GM10266 (cell line): ENCODE data around the gene ZC2HC1B.

Experiments
- DNase-seq: peaks from one replicate; pipeline ENCODE4 v3.0.0; 2012; ENCODE audit errors: extremely low spot score
- TF ChIP-seq, protein P1 (sequence below): IDR thresholded peaks from 2 replicates; pipeline ENCODE4 v1.5.1; 2012; ENCODE audit warnings: mild to moderate bottlenecking, low read depth; ENCODE audit not compliant: control insufficient read depth, insufficient read depth; ENCODE audit errors: missing control alignments

Gene ZC2HC1B

GRCh38 chr6:143936778-143937667, 72.7 kb downstream of the ZC2HC1B start:
- DNase-seq, result no peak
- TF ChIP-seq, protein P1, sequence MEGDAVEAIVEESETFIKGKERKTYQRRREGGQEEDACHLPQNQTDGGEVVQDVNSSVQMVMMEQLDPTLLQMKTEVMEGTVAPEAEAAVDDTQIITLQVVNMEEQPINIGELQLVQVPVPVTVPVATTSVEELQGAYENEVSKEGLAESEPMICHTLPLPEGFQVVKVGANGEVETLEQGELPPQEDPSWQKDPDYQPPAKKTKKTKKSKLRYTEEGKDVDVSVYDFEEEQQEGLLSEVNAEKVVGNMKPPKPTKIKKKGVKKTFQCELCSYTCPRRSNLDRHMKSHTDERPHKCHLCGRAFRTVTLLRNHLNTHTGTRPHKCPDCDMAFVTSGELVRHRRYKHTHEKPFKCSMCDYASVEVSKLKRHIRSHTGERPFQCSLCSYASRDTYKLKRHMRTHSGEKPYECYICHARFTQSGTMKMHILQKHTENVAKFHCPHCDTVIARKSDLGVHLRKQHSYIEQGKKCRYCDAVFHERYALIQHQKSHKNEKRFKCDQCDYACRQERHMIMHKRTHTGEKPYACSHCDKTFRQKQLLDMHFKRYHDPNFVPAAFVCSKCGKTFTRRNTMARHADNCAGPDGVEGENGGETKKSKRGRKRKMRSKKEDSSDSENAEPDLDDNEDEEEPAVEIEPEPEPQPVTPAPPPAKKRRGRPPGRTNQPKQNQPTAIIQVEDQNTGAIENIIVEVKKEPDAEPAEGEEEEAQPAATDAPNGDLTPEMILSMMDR, result no peak

- DNase-seq, result no peak
- TF ChIP-seq, protein P1, result no peak
These were observed 73.3 kb downstream of the ZC2HC1B start for GRCh38 chr6:143937668-143937970.

DNA sequence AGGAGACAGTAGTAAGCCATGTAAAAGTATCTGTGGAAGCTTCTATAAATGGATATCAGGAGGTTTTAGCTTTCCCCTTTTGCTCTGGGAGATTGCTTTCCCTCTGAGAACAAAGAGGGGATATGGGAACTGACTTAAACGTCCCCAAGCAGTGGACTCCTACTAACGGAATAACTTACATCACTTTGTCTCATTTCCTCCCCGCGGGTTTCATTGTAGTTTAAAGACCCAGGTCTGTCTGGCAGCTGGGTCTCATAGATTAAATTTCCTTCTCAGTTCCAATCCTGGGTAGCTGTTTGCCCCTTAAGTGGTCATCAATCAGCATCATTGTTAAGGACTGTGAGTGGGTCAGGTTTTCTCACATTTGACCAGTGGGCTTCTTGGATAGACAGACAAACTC, 75.1 kb downstream of the ZC2HC1B start:
- peak; percentile 16 for DNase-seq
- TF ChIP-seq, protein P1, result no peak

GRCh38 chr6:143940011-143940597, 75.8 kb downstream of the ZC2HC1B start:
- TF ChIP-seq, protein P1, result peak; percentile 65
- DNase-seq, result peak; percentile 69

DNA sequence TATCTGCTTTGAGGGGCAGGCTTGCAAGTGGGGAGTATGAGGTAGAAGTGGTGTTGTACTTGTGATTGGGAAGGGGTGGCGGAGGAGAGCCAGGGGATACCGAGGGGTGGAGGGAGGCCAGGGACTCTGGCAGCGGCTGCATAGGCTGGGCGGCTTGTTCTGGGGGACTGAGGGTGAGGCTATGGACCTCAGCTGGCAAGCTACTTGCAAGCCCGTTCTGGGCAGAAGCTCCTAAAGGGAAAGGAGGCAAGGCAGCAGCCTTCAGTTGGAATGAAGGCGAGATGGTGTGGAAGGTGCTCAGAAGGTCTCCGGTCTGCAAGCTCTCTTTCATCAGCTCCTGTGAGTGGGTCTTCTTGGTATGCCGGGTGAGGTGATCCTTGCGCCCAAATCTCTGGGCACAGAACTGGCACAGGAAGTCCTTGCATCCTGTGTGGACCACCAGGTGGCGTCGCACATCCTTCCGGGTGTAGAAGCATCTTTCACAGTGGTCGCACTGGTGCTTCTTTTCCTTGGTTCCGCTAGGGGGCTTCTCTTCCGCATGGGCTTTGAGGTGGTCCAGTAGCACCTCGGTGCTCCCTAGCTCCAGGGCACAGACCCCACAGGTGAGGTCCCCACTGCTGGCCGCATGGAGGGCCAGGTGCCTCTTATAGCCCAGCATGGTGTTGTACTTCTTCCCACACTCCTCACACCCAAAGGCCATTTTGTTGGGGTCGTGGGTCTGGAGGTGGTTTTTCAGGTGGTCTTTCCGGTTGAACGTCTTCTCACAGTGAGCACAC, 77.8 kb downstream of the ZC2HC1B start:
- TF ChIP-seq, protein P1, result peak; percentile 66
- peak; percentile 34 for DNase-seq

DNA sequence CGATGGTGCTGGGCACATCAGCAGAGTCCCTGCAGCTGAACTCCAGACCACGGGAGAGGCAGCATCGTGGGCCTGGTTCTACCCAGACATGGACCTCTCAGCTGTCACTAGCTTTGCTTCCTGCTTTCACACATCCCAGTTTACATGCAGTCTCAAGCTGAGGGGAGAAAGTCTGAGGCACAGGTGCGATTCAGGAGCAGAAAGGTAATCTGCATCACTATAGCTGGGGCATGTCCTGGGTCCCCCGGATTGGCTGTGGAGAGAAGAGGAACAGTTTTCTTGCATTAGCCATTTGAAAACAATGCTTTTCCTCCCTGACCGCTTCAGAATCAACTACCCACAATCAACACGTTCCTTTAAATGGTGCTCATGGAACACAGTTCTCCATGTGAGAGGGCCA, 83.9 kb downstream of the ZC2HC1B start:
- TF ChIP-seq, protein P1, result no peak
- no peak for DNase-seq
